GM12801 (cell line): ENCODE results near the gene IPO4.

Experiments used
- CTCF ChIP-seq: IDR thresholded peaks from one replicate; pipeline ENCODE4 v1.5.1; 2011; ENCODE audit warnings: control low read depth; ENCODE audit not compliant: insufficient read length; ENCODE audit errors: extremely low read depth

Gene IPO4

GRCh38 chr14:24135584-24135833 lies 53.1 kb downstream of the IPO4 start:
- no peak for TF ChIP-seq CTCF

GRCh38 chr14:24133735-24134134 lies 54.9 kb downstream of the IPO4 start:
- TF ChIP-seq CTCF = no peak

GRCh38 chr14:24132976-24133375 lies 55.6 kb downstream of the IPO4 start:
- no peak for TF ChIP-seq CTCF

GRCh38 chr14:24132061-24132685 lies 56.4 kb downstream of the IPO4 start:
- TF ChIP-seq CTCF = no peak

GRCh38 chr14:24131549-24131966 lies 57.1 kb downstream of the IPO4 start:
- TF ChIP-seq CTCF = no peak

GRCh38 chr14:24130717-24131548 lies 57.7 kb downstream of the IPO4 start:
- no peak for TF ChIP-seq CTCF

- TF ChIP-seq CTCF = no peak
Measured at GRCh38 chr14:24130380-24130716, 58.3 kb downstream of the IPO4 start, which contains the start of gene FITM1. Gene FITM1 (plus strand): TSS chr14:24130659. CDS start chr14:24131564, 905 bp downstream.
